ENCODE data around the gene SLC39A11. TPM values are rescaled to one million over a fixed set of nuclear protein-coding genes. Genes with fewer than 3 reads are reported as not detected.

Gene SLC39A11
- total RNA-seq, 6 donors from 2014 or later = 16.3 to 57.6 (median 29.5) TPM

GRCh38 chr17:72693956-72694355 is 398.5 kb downstream of the SLC39A11 start:
- ATAC-seq (ENCODE audit: low FRiP score in 2 of 2) = no peak
- TF ChIP-seq POLR2A (IDR thresholded peaks at IDR 0.05) = no peak
- TF ChIP-seq CTCF (IDR thresholded peaks at IDR 0.05) = no peak
- TF ChIP-seq POLR2AphosphoS5 (IDR thresholded peaks at IDR 0.05) = no peak
- TF ChIP-seq EP300 (IDR thresholded peaks at IDR 0.05) = no peak
- no peaks in the 10 kb centered on the region for H3K36me3 ChIP-seq
- 87 to 88% methylated on average over 4 of the region's 4 CpGs for WGBS, 2 donors
- no peaks in the 10 kb centered on the region for H3K9me3 ChIP-seq
- no peaks in the 10 kb centered on the region for H3K4me1 ChIP-seq
- H3K27me3 ChIP-seq = no peaks in the 10 kb centered on the region
- DNase-seq = peak in 1 of 2 donors; percentile 36
- no peak overlapping the region for H3K27ac ChIP-seq
- no peak overlapping the region for H3K4me3 ChIP-seq

GRCh38 chr17:72693151-72693878 is 399.2 kb downstream of the SLC39A11 start:
- H3K9me3 ChIP-seq = no peaks in the 10 kb centered on the region
- DNase-seq = no peak
- H3K4me3 ChIP-seq = no peak overlapping the region
- no peak overlapping the region for H3K27ac ChIP-seq
- no peaks in the 10 kb centered on the region for H3K36me3 ChIP-seq
- no peak for TF ChIP-seq POLR2AphosphoS5 (IDR thresholded peaks at IDR 0.05)
- ATAC-seq (ENCODE audit: low FRiP score in 2 of 2) = no peak
- H3K27me3 ChIP-seq = no peaks in the 10 kb centered on the region
- no peaks in the 10 kb centered on the region for H3K4me1 ChIP-seq
- 90 to 92% methylated on average over 15 of the region's 15 CpGs for WGBS, 2 donors

GRCh38 chr17:72692676-72693075 is 399.8 kb downstream of the SLC39A11 start:
- Histone ChIP-seq H3K27me3 (no peaks in the 10 kb centered on the region), H3K9me3 (no peaks in the 10 kb centered on the region), H3K4me1 (no peaks in the 10 kb centered on the region), H3K36me3 (no peaks in the 10 kb centered on the region), H3K27ac (no peak overlapping the region), H3K4me3 (no peak overlapping the region)
- DNase-seq = no peak
- WGBS, 2 donors = 74 to 84% methylated on average over 2 of the region's 2 CpGs
- ATAC-seq (ENCODE audit: low FRiP score in 2 of 2) = no peak
- TF ChIP-seq EP300 (IDR thresholded peaks at IDR 0.05) (no peak), POLR2AphosphoS5 (IDR thresholded peaks at IDR 0.05) (no peak), POLR2A (IDR thresholded peaks at IDR 0.05) (no peak), CTCF (IDR thresholded peaks at IDR 0.05) (no peak)

GRCh38 chr17:72691586-72691985 is 400.9 kb downstream of the SLC39A11 start:
- H3K4me3 ChIP-seq = no peak overlapping the region
- no peaks in the 10 kb centered on the region for H3K4me1 ChIP-seq
- H3K27ac ChIP-seq = no peak overlapping the region
- H3K9me3 ChIP-seq = no peaks in the 10 kb centered on the region
- no peak for TF ChIP-seq EP300 (IDR thresholded peaks at IDR 0.05)
- no peak for TF ChIP-seq POLR2AphosphoS5 (IDR thresholded peaks at IDR 0.05)
- no peak for TF ChIP-seq CTCF (IDR thresholded peaks at IDR 0.05)
- TF ChIP-seq POLR2A (IDR thresholded peaks at IDR 0.05) = no peak
- H3K27me3 ChIP-seq = no peaks in the 10 kb centered on the region
- DNase-seq (no peak), ATAC-seq (ENCODE audit: low FRiP score in 2 of 2) (no peak)
- 60 to 88% methylated on average over 4 of the region's 4 CpGs for WGBS, 2 donors
- no peaks in the 10 kb centered on the region for H3K36me3 ChIP-seq

GRCh38 chr17:72691017-72691416 is 401.5 kb downstream of the SLC39A11 start:
- Histone ChIP-seq H3K36me3 (no peaks in the 10 kb centered on the region), H3K27ac (no peak overlapping the region), H3K4me1 (no peaks in the 10 kb centered on the region), H3K9me3 (no peaks in the 10 kb centered on the region), H3K4me3 (no peak overlapping the region), H3K27me3 (no peaks in the 10 kb centered on the region)
- ATAC-seq (ENCODE audit: low FRiP score in 2 of 2) = no peak
- DNase-seq = no peak
- no peak for TF ChIP-seq CTCF (IDR thresholded peaks at IDR 0.05)
- no peak for TF ChIP-seq EP300 (IDR thresholded peaks at IDR 0.05)
- no peak for TF ChIP-seq POLR2A (IDR thresholded peaks at IDR 0.05)
- whole genome bisulfite sequencing, 2 donors = 93 to 100% methylated on average over 3 of the region's 3 CpGs

Measured in upper lobe of left lung (tissue), 6 donors.